ENCODE results near the gene PALD1.
"Not testable (repeated sequence)": the region's sequence is repeated elsewhere in the genome, so short reads cannot be mapped to it uniquely, and the experiment has no call there.

The PALD1 gene

GRCh38 chr10:70600512-70601395 lies 122.2 kb downstream of the PALD1 start:
- DNase-seq (ENCODE audit: low read depth in 1 of 2, low spot score in 1 of 2): no peak

GRCh38 chr10:70601746-70602145 lies 123.2 kb downstream of the PALD1 start:
- no peak for DNase-seq (ENCODE audit: low read depth in 1 of 2, low spot score in 1 of 2)

- peak; percentile 29 to 39 for DNase-seq (ENCODE audit: low read depth in 1 of 2, low spot score in 1 of 2)
These were observed 124.3 kb downstream of the PALD1 start, which contains the start of gene PRF1 for GRCh38 chr10:70602665-70603448. Gene PRF1, minus strand, starts transcription at chr10:70602741. Its CDS starts 1,839 bp downstream, at chr10:70600902.

GRCh38 chr10:70603449-70603801 lies 124.9 kb downstream of the PALD1 start:
- no peak for DNase-seq (ENCODE audit: low read depth in 1 of 2, low spot score in 1 of 2)

- DNase-seq (ENCODE audit: low read depth in 1 of 2, low spot score in 1 of 2): no peak
These were observed 125.5 kb downstream of the PALD1 start for GRCh38 chr10:70604106-70604505.

- no peak for DNase-seq (ENCODE audit: low read depth in 1 of 2, low spot score in 1 of 2)
These were observed 126.6 kb downstream of the PALD1 start for GRCh38 chr10:70605161-70605560.

GRCh38 chr10:70607936-70608335 lies 129.4 kb downstream of the PALD1 start:
- no peak for DNase-seq (ENCODE audit: low read depth in 1 of 2, low spot score in 1 of 2)

GRCh38 chr10:70613941-70614340 lies 135.4 kb downstream of the PALD1 start:
- no peak for DNase-seq (ENCODE audit: low read depth in 1 of 2, low spot score in 1 of 2)

GRCh38 chr10:70614364-70614763 lies 135.8 kb downstream of the PALD1 start:
- not testable (repeated sequence) for DNase-seq (ENCODE audit: low read depth in 1 of 2, low spot score in 1 of 2)

GRCh38 chr10:70615211-70615610 lies 136.6 kb downstream of the PALD1 start:
- no peak for DNase-seq (ENCODE audit: low read depth in 1 of 2, low spot score in 1 of 2)

- no peak for DNase-seq (ENCODE audit: low read depth in 1 of 2, low spot score in 1 of 2)
These were observed 137.4 kb downstream of the PALD1 start for GRCh38 chr10:70615784-70616522.

GRCh38 chr10:70616761-70617160 lies 138.2 kb downstream of the PALD1 start:
- no peak for DNase-seq (ENCODE audit: low read depth in 1 of 2, low spot score in 1 of 2)

Data from activated CD4-positive, alpha-beta T cell treated with anti-CD3 and anti-CD28 coated beads, Interleukin-2, amount 50 U/mL, for 24 hours (primary cell).